Activated T-helper 2 cell treated with anti-CD3 and anti-CD28 coated beads, Interferon-gamma antibody, Interleukin-2, Interleukin-4, amounts not matched to agents 10 μg/mL and 5 μg/mL and 100 μg/mL, durations not matched to agents 14 hours and 24 hours and 36 hours (primary cell): ENCODE measurements around the gene WSCD2. TPM values are rescaled to one million over a fixed set of nuclear protein-coding genes. Genes with fewer than 3 reads are reported as not detected.

Source experiments
- DNase-seq: peaks from one replicate; pipeline ENCODE4 v3.0.0; 2021; ENCODE audit warnings: low spot score
- H3K27ac Mint-ChIP-seq: one replicate; pipeline ENCODE4 v1.8.0; 2021; ENCODE audit warnings: mixed read lengths
- H3K27me3 Mint-ChIP-seq: one replicate; pipeline ENCODE4 v1.8.0; 2021; ENCODE audit warnings: low read depth, mixed read lengths
- H3K36me3 Mint-ChIP-seq: one replicate; pipeline ENCODE4 v1.8.0; 2021; ENCODE audit warnings: low read depth, mixed read lengths
- H3K4me1 Mint-ChIP-seq: one replicate; pipeline ENCODE4 v1.8.0; 2021; ENCODE audit warnings: low read depth, mixed read lengths
- H3K4me3 Mint-ChIP-seq: one replicate; pipeline ENCODE4 v1.8.0; 2021; ENCODE audit warnings: low read depth, mild to moderate bottlenecking, moderate library complexity, mixed read lengths
- H3K9me3 Mint-ChIP-seq: one replicate; pipeline ENCODE4 v1.8.0; 2021; ENCODE audit warnings: mixed read lengths
- intact Hi-C: fragments of 100-400 bp; cut with micrococcal nuclease; formaldehyde crosslinking; loops from one replicate; pipeline ENCODE4 v1.15.1; 2023
- total RNA-seq: library from RNA; stranded (reverse); gene quantifications from 2 replicates; pipeline ENCODE4 v1.2.3, GENCODE V29; 2022

WSCD2 gene
- total RNA-seq, 1 donor from 2014 or later: not detected

GRCh38 chr12:108162207-108162606 lies 33.1 kb downstream of the WSCD2 start:
- no peak overlapping the region for H3K4me3 Mint-ChIP-seq
- no peaks in the 10 kb centered on the region for H3K9me3 Mint-ChIP-seq
- H3K27me3 Mint-ChIP-seq: no peaks in the 10 kb centered on the region
- intact Hi-C loops: no loop called here
- no peaks in the 10 kb centered on the region for H3K4me1 Mint-ChIP-seq
- no peaks in the 10 kb centered on the region for H3K36me3 Mint-ChIP-seq
- DNase-seq: no peak
- no peak overlapping the region for H3K27ac Mint-ChIP-seq

- no peaks in the 10 kb centered on the region for H3K36me3 Mint-ChIP-seq
- no peak for DNase-seq
- H3K27ac Mint-ChIP-seq: no peak overlapping the region
- no peaks in the 10 kb centered on the region for H3K9me3 Mint-ChIP-seq
- no peak overlapping the region for H3K4me3 Mint-ChIP-seq
- H3K27me3 Mint-ChIP-seq: no peaks in the 10 kb centered on the region
- intact Hi-C loops: no loop called here
- H3K4me1 Mint-ChIP-seq: no peaks in the 10 kb centered on the region
Measured at GRCh38 chr12:108166505-108166904, 37.4 kb downstream of the WSCD2 start.

GRCh38 chr12:108167974-108168373 lies 38.9 kb downstream of the WSCD2 start:
- Mint-ChIP-seq H3K27ac (no peak overlapping the region), H3K9me3 (no peaks in the 10 kb centered on the region), H3K4me1 (no peaks in the 10 kb centered on the region), H3K4me3 (no peak overlapping the region), H3K36me3 (no peaks in the 10 kb centered on the region), H3K27me3 (no peaks in the 10 kb centered on the region)
- no peak for DNase-seq
- intact Hi-C loops: no loop called here

- Mint-ChIP-seq H3K9me3 (no peaks in the 10 kb centered on the region), H3K27me3 (no peaks in the 10 kb centered on the region), H3K4me3 (no peak overlapping the region), H3K27ac (no peak overlapping the region), H3K4me1 (no peaks in the 10 kb centered on the region), H3K36me3 (no peaks in the 10 kb centered on the region)
- intact Hi-C loops: no loop called here
- no peak for DNase-seq
Measured at GRCh38 chr12:108169708-108170107, 40.6 kb downstream of the WSCD2 start.

GRCh38 chr12:108170164-108170563 lies 41.1 kb downstream of the WSCD2 start:
- Mint-ChIP-seq H3K4me3 (no peak overlapping the region), H3K27ac (no peak overlapping the region), H3K27me3 (no peaks in the 10 kb centered on the region), H3K4me1 (no peaks in the 10 kb centered on the region), H3K9me3 (no peaks in the 10 kb centered on the region), H3K36me3 (no peaks in the 10 kb centered on the region)
- intact Hi-C loops: no loop called here
- DNase-seq: no peak

GRCh38 chr12:108172033-108172432 lies 42.9 kb downstream of the WSCD2 start:
- intact Hi-C loops: no loop called here
- no peaks in the 10 kb centered on the region for H3K36me3 Mint-ChIP-seq
- H3K4me3 Mint-ChIP-seq: no peak overlapping the region
- H3K9me3 Mint-ChIP-seq: no peaks in the 10 kb centered on the region
- no peaks in the 10 kb centered on the region for H3K4me1 Mint-ChIP-seq
- DNase-seq: no peak
- no peaks in the 10 kb centered on the region for H3K27me3 Mint-ChIP-seq
- H3K27ac Mint-ChIP-seq: no peak overlapping the region

- no peak for DNase-seq
- no peaks in the 10 kb centered on the region for H3K9me3 Mint-ChIP-seq
- H3K4me3 Mint-ChIP-seq: no peak overlapping the region
- no peaks in the 10 kb centered on the region for H3K27me3 Mint-ChIP-seq
- H3K27ac Mint-ChIP-seq: no peak overlapping the region
- no peaks in the 10 kb centered on the region for H3K4me1 Mint-ChIP-seq
- no peaks in the 10 kb centered on the region for H3K36me3 Mint-ChIP-seq
- intact Hi-C loops: no loop called here
Measured at GRCh38 chr12:108173160-108173559, 44.1 kb downstream of the WSCD2 start.

GRCh38 chr12:108173892-108174291 lies 44.8 kb downstream of the WSCD2 start:
- Mint-ChIP-seq H3K36me3 (no peaks in the 10 kb centered on the region), H3K4me1 (no peaks in the 10 kb centered on the region), H3K9me3 (no peaks in the 10 kb centered on the region), H3K27me3 (no peaks in the 10 kb centered on the region), H3K4me3 (no peak overlapping the region), H3K27ac (no peak overlapping the region)
- intact Hi-C loops: no loop called here
- no peak for DNase-seq

GRCh38 chr12:108174641-108175040 lies 45.6 kb downstream of the WSCD2 start:
- DNase-seq: no peak

GRCh38 chr12:108175310-108175709 lies 46.2 kb downstream of the WSCD2 start:
- DNase-seq: no peak
- Mint-ChIP-seq H3K4me3 (no peak overlapping the region), H3K9me3 (no peaks in the 10 kb centered on the region), H3K27ac (no peak overlapping the region), H3K4me1 (no peaks in the 10 kb centered on the region), H3K36me3 (no peaks in the 10 kb centered on the region), H3K27me3 (no peaks in the 10 kb centered on the region)
- intact Hi-C loops: no loop called here

More at GRCh38 chr12:108174641-108175040, 45.6 kb downstream of the WSCD2 start:
- Mint-ChIP-seq H3K36me3 (no peaks in the 10 kb centered on the region), H3K27ac (no peak overlapping the region), H3K9me3 (no peaks in the 10 kb centered on the region), H3K4me1 (no peaks in the 10 kb centered on the region), H3K27me3 (no peaks in the 10 kb centered on the region), H3K4me3 (no peak overlapping the region)
- intact Hi-C loops: no loop called here

GRCh38 chr12:108176292-108176691 lies 47.2 kb downstream of the WSCD2 start:
- no peaks in the 10 kb centered on the region for H3K9me3 Mint-ChIP-seq
- intact Hi-C loops: no loop called here
- no peaks in the 10 kb centered on the region for H3K4me1 Mint-ChIP-seq
- H3K36me3 Mint-ChIP-seq: no peaks in the 10 kb centered on the region
- no peak overlapping the region for H3K4me3 Mint-ChIP-seq
- H3K27ac Mint-ChIP-seq: no peak overlapping the region
- no peaks in the 10 kb centered on the region for H3K27me3 Mint-ChIP-seq
- no peak for DNase-seq

GRCh38 chr12:108177131-108177530 lies 48.0 kb downstream of the WSCD2 start:
- Mint-ChIP-seq H3K27me3 (no peaks in the 10 kb centered on the region), H3K27ac (no peak overlapping the region), H3K4me3 (no peak overlapping the region), H3K4me1 (no peaks in the 10 kb centered on the region), H3K9me3 (no peaks in the 10 kb centered on the region), H3K36me3 (no peaks in the 10 kb centered on the region)
- no peak for DNase-seq
- intact Hi-C loops: no loop called here

GRCh38 chr12:108179305-108179704 lies 50.2 kb downstream of the WSCD2 start:
- Mint-ChIP-seq H3K9me3 (no peaks in the 10 kb centered on the region), H3K4me1 (no peaks in the 10 kb centered on the region), H3K27ac (no peak overlapping the region), H3K36me3 (no peaks in the 10 kb centered on the region), H3K27me3 (no peaks in the 10 kb centered on the region), H3K4me3 (no peak overlapping the region)
- intact Hi-C loops: no loop called here
- no peak for DNase-seq
